ENCODE data around the gene FRY. TPM values are rescaled to one million over a fixed set of nuclear protein-coding genes. Genes with fewer than 3 reads are reported as not detected.

FRY gene
- total and polyA plus RNA-seq, 4 donors = 6.2 to 31.2 (median 12.7) TPM

- no peak for TF ChIP-seq REST (IDR thresholded peaks at IDR 0.05)
- no peak for TF ChIP-seq FOXA2 (IDR thresholded peaks at IDR 0.05)
Measured at GRCh38 chr13:31996601-31997000, 35.0 kb upstream of the FRY start (continued).

DNA sequence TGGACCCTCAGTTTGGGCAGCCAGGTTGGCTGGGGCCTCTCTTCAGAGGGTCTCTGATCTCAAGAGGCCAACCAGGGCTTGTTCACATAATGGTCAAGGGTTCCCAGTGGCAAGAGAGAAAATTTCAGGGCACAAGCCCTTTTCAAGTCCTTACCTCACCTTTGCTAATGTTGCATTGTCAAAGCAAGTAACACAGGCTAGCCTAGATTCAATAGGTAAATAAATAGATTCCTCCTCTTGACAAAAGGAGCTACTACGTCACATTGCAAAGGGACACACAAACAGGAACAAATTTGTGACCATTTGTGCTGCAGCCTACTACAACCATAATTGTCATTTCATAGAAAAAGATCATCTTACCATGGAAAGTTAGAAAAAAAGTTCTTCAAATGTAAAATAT is 33.9 kb upstream of the FRY start:
- H3K27ac ChIP-seq (ENCODE audit: low read depth in 1 of 2, low read length in 2 of 2) = no peak overlapping the region
- DNase-seq (ENCODE audit: low spot score) = no peak
- WGBS = 92% methylated on average over 1 of the region's 1 CpG
- TF ChIP-seq ZBTB33 (IDR thresholded peaks at IDR 0.05) (no peak), TAF1 (conservative IDR thresholded peaks at IDR 0.05) (no peak), FOXA2 (IDR thresholded peaks at IDR 0.05) (no peak), YY1 (IDR thresholded peaks at IDR 0.05) (no peak), RXRA (IDR thresholded peaks at IDR 0.05) (no peak), HNF4A (conservative IDR thresholded peaks at IDR 0.05) (no peak), RAD21 (IDR thresholded peaks at IDR 0.05) (no peak), MAX (IDR thresholded peaks at IDR 0.05) (no peak), EGR1 (IDR thresholded peaks at IDR 0.05; ENCODE audit: low read depth in 2 of 2) (no peak), FOXA1 (IDR thresholded peaks at IDR 0.05) (no peak), GABPA (IDR thresholded peaks at IDR 0.05 in 1 of 2, conservative IDR thresholded peaks at IDR 0.05 in 1 of 2) (no peak), SP1 (IDR thresholded peaks at IDR 0.05) (no peak), HNF4G (IDR thresholded peaks at IDR 0.05) (no peak), NR2F2 (IDR thresholded peaks at IDR 0.05) (no peak), CTCF (IDR thresholded peaks at IDR 0.05; ENCODE audit: low read depth, low read length, missing input control) (no peak), JUND (IDR thresholded peaks at IDR 0.05) (no peak)
- TF ChIP-seq, protein P1, sequence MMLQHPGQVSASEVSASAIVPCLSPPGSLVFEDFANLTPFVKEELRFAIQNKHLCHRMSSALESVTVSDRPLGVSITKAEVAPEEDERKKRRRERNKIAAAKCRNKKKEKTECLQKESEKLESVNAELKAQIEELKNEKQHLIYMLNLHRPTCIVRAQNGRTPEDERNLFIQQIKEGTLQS (IDR thresholded peaks at IDR 0.05) = no peak
- H3K4me1 ChIP-seq (ENCODE audit: control insufficient read depth in 4 of 4, insufficient read depth in 4 of 4, low read length in 3 of 4) = peaks cover 0 to 10% (median 3%) of the 10 kb centered on the region in 4 donors
- no peaks in the 10 kb centered on the region for H3K36me3 ChIP-seq (ENCODE audit: control insufficient read depth in 4 of 4, insufficient read depth in 3 of 4, low read depth in 1 of 4, low read length in 3 of 4)
- no peak overlapping the region for H3K4me3 ChIP-seq (ENCODE audit: low read depth in 1 of 3, low read length in 3 of 3)
- H3K9ac ChIP-seq (ENCODE audit: low read depth in 1 of 2, low read length in 2 of 2) = no peak overlapping the region
- H3K9me3 ChIP-seq (ENCODE audit: control insufficient read depth in 4 of 4, low read length in 3 of 4) = no peaks in the 10 kb centered on the region
- no peaks in the 10 kb centered on the region for H3K27me3 ChIP-seq (ENCODE audit: control insufficient read depth in 4 of 4, insufficient read depth in 4 of 4, low read length in 3 of 4)
